Measurements from ENCODE around the gene MEGF6. TPM values are rescaled to one million over a fixed set of nuclear protein-coding genes. Genes with fewer than 3 reads are reported as not detected.

The MEGF6 gene
- total RNA-seq, 1 experiment from 2014 or later = 32.4 TPM

DNA sequence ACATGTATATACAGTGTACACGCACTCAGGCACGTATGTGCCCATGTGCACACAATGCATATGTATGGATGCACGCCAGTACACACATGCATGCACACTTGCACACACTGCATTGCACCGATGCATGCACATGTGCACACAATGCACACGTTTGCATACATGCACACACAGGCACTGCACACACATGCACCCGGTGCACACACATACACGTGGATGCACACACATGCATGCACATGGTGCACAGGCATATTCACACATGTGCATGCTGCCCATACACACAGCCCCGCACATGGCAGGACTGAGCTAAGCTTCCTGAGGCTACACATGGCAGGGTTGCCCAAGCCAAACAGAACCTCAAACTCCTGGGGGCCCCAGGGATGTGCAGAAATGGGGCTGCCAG, 137.3 kb downstream of the MEGF6 start:
- DNase-seq = no peak
- peaks cover 33% of the 10 kb centered on the region for H3K36me3 Mint-ChIP-seq (ENCODE audit: insufficient read depth, unreplicated experiment)
- TF ChIP-seq, protein P1, sequence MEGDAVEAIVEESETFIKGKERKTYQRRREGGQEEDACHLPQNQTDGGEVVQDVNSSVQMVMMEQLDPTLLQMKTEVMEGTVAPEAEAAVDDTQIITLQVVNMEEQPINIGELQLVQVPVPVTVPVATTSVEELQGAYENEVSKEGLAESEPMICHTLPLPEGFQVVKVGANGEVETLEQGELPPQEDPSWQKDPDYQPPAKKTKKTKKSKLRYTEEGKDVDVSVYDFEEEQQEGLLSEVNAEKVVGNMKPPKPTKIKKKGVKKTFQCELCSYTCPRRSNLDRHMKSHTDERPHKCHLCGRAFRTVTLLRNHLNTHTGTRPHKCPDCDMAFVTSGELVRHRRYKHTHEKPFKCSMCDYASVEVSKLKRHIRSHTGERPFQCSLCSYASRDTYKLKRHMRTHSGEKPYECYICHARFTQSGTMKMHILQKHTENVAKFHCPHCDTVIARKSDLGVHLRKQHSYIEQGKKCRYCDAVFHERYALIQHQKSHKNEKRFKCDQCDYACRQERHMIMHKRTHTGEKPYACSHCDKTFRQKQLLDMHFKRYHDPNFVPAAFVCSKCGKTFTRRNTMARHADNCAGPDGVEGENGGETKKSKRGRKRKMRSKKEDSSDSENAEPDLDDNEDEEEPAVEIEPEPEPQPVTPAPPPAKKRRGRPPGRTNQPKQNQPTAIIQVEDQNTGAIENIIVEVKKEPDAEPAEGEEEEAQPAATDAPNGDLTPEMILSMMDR (IDR thresholded peaks at IDR 0.05; ENCODE audit: unreplicated experiment) = no peak
- CTCF ChIA-PET = interaction anchor here (0.8 kb wide), 1 partner anchor 21 kb away, joined by 3 read pairs; no protein-coding TSS in a partner anchor
- H3K4me3 Mint-ChIP-seq (ENCODE audit: low read depth, unreplicated experiment) = no peak overlapping the region
- H3K9me3 Mint-ChIP-seq (ENCODE audit: low read depth, unreplicated experiment) = no peaks in the 10 kb centered on the region
- intact Hi-C loops (cut with micrococcal nuclease; ENCODE audit: unreplicated experiment) = no loop called here
- no TSS peak for BruUV-seq (replicated peaks)
- no peak overlapping the region for H3K27ac Mint-ChIP-seq (ENCODE audit: unreplicated experiment)
- H3K4me1 Mint-ChIP-seq (ENCODE audit: low read depth, unreplicated experiment) = no peaks in the 10 kb centered on the region
- H3K27me3 Mint-ChIP-seq (ENCODE audit: unreplicated experiment) = no peaks in the 10 kb centered on the region

DNA sequence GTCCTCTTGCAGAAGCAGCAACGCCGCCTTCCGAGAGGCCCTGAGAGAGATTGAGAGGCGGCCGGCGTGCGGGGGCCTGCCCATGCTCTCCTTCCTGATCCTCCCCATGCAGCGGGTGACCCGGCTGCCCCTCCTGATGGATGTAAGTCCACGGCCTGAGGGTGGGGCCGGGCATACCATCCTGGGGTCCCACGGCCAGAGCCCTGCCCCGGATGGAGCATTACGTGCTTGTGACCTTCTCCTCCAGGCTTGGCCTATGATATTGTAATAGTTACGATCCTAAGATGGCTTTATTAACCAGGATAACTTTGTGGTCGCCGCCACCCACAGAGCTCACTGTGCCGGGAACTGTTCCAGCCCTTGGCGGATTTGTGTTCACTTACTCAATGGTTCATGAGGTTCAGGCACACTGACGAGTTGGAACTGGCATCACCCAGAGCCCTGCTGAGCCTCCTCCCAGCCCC, 137.9 kb downstream of the MEGF6 start:
- H3K27me3 Mint-ChIP-seq (ENCODE audit: unreplicated experiment) = no peaks in the 10 kb centered on the region
- BruUV-seq (replicated peaks) = no TSS peak
- no peaks in the 10 kb centered on the region for H3K9me3 Mint-ChIP-seq (ENCODE audit: low read depth, unreplicated experiment)
- H3K27ac Mint-ChIP-seq (ENCODE audit: unreplicated experiment) = no peak overlapping the region
- no peak overlapping the region for H3K4me3 Mint-ChIP-seq (ENCODE audit: low read depth, unreplicated experiment)
- CTCF ChIA-PET = interaction anchor here (0.5 kb wide), 1 partner anchor 115 kb away, joined by 4 read pairs; no protein-coding TSS in a partner anchor
- no peak for DNase-seq
- H3K36me3 Mint-ChIP-seq (ENCODE audit: insufficient read depth, unreplicated experiment) = peaks cover 29% of the 10 kb centered on the region
- TF ChIP-seq, protein P1 (IDR thresholded peaks at IDR 0.05; ENCODE audit: unreplicated experiment) = no peak
- no peaks in the 10 kb centered on the region for H3K4me1 Mint-ChIP-seq (ENCODE audit: low read depth, unreplicated experiment)
- intact Hi-C loops (cut with micrococcal nuclease; ENCODE audit: unreplicated experiment) = no loop called here

DNA sequence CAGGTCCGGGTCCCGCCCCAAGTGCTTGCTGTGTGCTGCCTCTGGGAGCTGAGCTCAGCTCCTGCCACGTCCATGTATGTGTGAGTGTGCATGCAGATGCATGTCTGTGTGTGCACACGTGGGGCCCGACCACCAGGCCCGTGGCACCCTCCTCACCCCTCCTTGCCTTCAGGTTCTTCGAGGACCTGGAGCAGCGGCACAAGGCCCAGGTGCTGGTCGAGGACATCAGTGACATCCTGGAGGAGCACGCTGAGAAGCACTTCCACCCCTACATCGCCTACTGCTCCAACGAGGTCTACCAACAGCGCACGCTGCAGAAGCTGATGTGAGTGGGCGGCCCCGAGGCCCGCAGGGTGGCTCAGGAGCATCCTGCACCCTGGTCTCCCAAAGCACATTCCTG, 138.4 kb downstream of the MEGF6 start:
- Mint-ChIP-seq H3K27me3 (ENCODE audit: unreplicated experiment) (no peaks in the 10 kb centered on the region), H3K36me3 (ENCODE audit: insufficient read depth, unreplicated experiment) (peaks cover 26% of the 10 kb centered on the region), H3K4me3 (ENCODE audit: low read depth, unreplicated experiment) (no peak overlapping the region), H3K9me3 (ENCODE audit: low read depth, unreplicated experiment) (no peaks in the 10 kb centered on the region), H3K27ac (ENCODE audit: unreplicated experiment) (no peak overlapping the region), H3K4me1 (ENCODE audit: low read depth, unreplicated experiment) (no peaks in the 10 kb centered on the region)
- intact Hi-C loops (cut with micrococcal nuclease; ENCODE audit: unreplicated experiment) = no loop called here
- TF ChIP-seq, protein P1 (IDR thresholded peaks at IDR 0.05; ENCODE audit: unreplicated experiment) = no peak
- no peak for DNase-seq
- BruUV-seq (replicated peaks) = no TSS peak
- CTCF ChIA-PET = interaction anchor here (0.5 to 1.9 kb wide), 2 partner anchors 20 to 116 kb away, joined by 4 to 17 read pairs; no protein-coding TSS in a partner anchor

DNA sequence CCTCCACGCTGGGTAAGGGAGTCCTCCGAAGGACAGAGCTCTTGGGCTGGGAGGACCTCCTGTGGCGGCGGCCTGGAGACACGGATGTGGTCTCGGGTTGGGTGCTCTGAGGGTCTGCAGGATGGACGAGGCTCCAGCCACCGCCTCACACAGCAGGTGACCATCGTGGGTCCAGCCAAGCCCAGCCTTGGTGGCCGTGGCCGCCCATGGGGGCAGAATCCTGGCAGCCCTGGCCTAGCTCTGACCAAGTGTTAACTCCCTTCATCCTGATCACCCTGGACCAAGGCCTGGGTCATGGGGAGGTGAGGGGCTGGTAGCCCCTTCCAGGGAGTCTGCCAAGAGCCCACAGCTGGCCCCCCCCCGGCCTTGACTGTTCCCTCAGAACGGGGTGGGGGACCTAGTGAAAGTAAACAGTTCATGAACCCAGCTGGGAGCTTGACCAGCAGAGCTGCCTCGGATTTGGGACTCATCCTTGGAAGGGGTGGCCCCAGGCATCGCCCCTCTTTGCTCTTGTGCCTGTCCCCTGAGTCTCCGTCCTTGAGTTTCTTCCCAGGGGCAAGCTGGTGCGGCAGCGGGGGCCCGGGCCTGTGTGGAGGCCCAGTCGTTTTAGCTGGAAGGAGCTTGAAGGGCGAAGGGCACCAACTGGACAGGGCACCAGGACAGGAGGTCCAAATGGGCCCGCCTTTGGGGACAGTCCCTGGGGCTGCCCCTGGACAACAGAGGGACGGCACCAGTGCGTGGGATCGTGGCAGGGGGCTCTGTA, 139.0 kb downstream of the MEGF6 start:
- Mint-ChIP-seq H3K27ac (ENCODE audit: unreplicated experiment) (no peak overlapping the region), H3K36me3 (ENCODE audit: insufficient read depth, unreplicated experiment) (peaks cover 22% of the 10 kb centered on the region), H3K27me3 (ENCODE audit: unreplicated experiment) (no peaks in the 10 kb centered on the region), H3K4me1 (ENCODE audit: low read depth, unreplicated experiment) (no peaks in the 10 kb centered on the region), H3K9me3 (ENCODE audit: low read depth, unreplicated experiment) (no peaks in the 10 kb centered on the region), H3K4me3 (ENCODE audit: low read depth, unreplicated experiment) (no peak overlapping the region)
- no TSS peak for BruUV-seq (replicated peaks)
- intact Hi-C loops (cut with micrococcal nuclease; ENCODE audit: unreplicated experiment) = no loop called here
- TF ChIP-seq, protein P1 (IDR thresholded peaks at IDR 0.05; ENCODE audit: unreplicated experiment) = no peak
- no peak for DNase-seq
- CTCF ChIA-PET = interaction anchor here (1.9 kb wide), 1 partner anchor 19 kb away, joined by 17 read pairs; no protein-coding TSS in a partner anchor

Data from Calu3 (cell line).